GM19193 (cell line): ENCODE measurements around the gene ACOXL.

Experiments used
- POLR2A ChIP-seq: IDR thresholded peaks from 4 replicates; pipeline ENCODE4 v1.6.1; 2011; ENCODE audit not compliant: insufficient read depth, insufficient read length; ENCODE audit errors: extremely low read depth

ACOXL gene

DNA sequence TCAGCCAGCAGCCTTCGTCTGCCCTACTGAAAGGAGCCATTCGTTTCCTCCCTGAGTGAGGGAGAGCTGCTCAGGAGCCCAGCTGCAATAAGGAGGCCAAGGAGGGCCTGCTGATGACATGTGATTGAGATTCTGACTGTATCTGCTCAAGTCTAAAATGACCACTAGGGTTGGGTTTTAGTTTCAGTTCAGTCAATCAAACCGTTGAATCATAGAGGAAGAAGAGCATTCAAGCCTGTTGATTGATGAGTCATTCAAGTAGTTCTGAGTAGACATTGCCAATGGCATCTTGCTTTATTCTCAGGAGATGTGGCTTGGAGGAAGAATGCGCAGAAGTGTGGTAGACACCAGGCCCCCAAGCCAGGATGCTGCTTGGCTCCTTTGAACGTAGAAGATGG lies 368.4 kb downstream of the ACOXL start:
- no peak for TF ChIP-seq POLR2A

DNA sequence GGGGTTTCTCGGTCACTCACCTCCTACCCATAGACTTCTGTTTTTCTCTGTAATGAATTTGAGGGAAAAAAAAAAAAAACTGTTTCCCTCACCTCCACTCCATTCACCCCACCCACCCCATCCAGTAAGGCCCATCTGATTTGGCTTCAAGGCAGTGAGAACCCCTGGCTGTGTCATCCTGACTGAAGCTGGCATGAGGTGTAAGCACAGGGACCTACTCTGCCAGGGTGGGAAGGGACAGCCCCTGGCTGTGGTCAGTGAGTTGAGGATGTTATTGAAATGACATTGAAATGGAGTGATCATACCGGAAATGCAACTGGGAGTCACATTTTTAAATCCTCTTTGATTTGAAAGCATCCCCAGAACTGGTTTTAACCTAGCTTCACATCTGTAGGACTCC lies 369.2 kb downstream of the ACOXL start:
- TF ChIP-seq POLR2A: no peak

DNA sequence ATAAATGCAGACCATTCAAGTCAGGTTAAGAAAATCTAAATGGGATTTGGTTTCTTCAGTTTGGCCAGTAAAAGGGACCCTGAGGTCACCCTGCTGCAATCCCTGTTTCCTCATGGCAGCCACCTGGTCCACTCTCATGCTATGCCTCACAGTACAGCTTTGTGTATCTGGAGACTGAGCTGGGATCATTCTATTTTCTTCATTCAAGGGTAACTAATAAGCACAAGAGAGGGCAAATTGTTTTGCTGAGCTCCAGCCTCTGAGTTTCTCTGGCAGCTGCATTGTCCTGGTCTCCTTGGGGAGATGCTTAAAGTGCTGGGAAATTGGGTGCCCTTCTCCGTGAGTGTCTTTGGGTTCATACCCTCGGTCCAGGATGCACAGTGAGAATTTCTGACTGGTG lies 369.8 kb downstream of the ACOXL start:
- TF ChIP-seq POLR2A: no peak

DNA sequence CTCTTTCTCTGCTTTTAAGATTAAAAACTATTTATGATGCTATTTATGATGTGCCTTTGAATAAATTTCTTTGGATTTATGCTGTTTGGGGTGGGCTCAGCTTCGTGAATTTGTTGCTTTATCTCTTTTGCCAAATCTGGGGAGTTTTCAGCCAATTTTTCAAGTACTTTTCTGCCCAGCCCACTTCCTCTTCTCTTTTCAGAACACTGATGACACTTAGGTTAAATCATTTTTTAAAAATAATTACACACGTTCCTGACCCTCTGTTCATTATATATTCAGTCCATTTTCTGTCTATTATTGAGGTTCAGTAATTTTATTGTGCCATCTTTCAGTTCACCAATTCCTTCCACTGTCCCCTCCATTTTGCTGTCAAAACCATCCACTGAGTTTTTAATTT lies 373.6 kb downstream of the ACOXL start:
- no peak for TF ChIP-seq POLR2A

DNA sequence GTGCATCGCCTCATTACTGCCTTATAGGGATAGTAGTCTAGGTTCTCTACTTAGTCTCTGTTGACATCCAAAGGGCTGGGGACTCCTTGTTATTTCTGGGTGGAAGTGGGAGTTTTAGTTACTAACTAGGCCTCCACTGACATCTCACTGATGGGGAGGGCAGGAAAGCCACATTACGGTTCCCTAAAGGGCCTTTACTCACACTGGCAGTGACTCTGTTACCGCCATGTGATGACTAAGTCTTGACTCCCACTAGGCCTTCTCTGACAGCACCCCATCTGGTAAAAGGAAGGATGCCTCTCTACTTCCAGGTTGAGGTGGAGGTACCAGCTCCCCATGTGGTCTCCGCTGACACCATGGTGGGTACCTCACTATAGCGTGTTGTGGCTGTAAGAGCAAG lies 374.3 kb downstream of the ACOXL start:
- no peak for TF ChIP-seq POLR2A

DNA sequence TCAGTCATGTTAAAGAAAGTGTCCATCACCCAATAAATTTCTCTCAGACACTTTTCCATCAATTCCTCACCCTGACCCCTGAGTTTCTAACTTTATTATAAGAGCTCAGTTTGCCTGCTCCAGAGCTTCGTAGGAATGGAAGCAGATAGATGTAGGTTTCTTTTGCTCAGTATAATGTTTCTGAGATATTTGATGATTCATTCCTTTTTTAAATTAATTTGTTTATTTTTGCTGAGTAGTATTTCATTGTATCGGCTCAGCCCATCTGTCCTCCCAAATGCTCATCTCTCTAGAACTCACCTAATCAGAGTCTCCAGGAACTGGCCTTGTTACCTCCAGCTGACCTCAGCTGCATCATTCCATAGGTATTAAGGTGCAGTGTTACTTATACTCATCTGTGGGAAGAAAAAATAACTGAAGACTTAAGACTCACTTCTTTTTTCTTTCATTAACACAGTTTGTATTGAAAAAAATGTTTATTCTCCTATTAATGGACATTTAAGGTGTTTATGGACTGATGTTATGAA lies 376.4 kb downstream of the ACOXL start:
- TF ChIP-seq POLR2A: no peak

DNA sequence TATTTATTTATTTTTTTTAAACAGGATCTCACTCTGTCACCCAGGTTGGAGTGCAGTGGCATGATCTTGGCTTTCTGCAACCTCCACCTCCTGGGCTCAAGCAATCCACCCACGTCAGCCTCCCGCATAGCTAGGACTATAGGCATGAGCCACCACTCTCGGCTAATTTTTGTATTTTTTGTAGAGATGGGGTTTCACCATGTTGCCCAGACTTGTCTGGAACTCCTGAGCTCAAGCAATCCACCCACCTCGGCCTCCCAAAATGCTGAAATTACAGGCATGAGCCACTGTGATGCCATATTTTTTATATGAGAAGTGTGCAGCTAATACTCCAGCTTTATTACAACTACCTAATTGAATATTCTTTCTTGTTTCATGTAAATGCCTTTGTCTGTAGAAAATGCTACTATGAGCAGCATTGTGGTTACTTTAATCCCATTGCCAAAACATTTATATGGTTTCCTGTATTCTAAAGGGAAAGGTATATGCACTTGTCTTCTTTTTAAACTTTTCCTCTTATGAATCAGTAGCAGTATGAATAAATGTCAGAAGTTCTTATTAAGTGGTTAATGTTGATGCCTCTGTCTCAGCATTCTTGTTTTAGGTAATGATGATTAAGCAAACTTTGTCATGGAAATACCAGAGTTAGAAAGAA lies 378.9 kb downstream of the ACOXL start:
- TF ChIP-seq POLR2A: no peak

DNA sequence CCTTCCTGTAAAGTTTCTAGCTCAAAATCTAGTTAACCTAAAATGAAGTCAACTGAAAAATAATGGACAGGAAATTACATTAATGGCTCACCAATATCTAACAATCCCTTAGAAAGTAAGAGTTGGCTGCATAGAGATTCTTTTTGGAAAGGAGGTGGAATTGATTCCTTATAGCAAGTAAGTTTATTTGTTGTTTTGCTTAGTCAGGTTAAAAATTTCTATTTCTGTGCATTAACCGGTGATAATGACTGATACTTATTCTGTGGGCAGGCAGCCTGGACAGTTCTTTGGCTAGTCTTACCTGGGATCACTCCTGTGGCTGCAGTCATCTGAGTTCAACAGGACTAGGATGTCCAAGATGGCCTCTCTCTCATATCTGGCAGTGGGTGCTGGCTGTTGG lies 381.5 kb downstream of the ACOXL start:
- TF ChIP-seq POLR2A: no peak

DNA sequence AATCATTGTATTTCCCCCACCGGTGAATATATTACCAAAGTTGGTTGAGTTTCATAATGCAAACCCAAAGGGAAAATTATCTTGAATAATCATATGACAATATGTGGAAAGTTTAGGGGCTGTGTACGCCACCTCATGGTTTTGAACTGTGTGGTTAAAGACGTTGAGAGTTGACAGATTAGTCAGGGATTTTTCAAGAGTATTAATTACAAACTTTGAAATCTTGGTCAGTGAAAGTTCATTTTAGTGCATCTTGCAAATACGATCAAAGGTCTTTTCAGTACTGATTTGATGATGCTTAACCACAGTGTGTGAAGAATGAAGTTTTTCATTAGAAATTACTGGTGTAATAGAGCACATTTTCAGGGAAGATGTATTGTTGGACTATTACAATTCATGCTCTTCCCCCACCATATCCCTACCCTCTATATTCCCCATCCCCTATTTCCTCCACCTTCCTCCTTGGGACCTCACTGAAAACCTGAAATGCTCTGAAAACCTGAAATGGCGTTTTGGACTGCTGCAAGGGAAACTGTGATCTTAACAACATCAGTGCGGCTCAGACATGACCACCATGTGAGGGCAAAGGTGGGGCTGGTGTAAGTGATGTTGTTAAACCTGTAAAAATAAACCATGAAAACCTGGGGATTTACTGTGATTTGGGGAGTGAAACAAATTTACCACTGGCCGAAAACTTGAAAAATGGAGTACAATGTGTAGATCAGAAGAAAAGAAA lies 383.8 kb downstream of the ACOXL start:
- no peak for TF ChIP-seq POLR2A

DNA sequence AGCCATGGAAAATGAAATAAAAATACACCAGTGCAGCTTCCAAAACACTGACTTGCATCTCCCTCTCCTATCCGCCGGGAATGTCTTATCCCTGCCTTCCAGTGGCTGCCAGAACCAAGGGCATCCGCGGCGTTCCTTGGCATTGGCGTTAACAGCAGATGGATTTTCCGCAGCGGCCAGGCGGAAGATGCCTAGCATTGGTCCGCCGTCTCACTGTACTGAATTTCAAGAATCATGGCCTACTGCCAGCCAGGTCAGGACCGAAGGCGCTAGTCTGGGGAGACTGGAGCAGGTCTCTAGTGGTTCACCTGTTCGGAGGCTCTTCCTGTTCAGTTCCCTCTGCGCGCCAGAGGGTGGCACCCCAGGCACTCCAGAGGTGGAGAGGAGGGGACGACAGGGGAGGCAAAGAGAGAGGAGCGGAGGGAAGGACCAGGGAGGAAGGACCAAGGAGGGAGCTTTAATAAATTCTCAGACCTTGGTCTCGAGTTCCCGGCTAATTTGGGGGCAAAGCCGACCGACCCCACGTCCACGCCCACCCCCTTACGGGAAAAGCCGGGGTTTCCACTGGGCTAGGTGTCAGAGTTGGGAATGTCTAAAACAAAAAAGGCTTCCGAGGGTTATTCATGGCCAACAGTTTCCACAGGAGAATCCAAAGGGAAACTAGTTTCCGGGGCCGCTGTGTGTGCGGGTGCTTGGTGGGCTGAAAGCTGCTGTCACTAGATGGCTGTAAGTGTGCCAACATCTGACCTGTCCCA lies 384.6 kb downstream of the ACOXL start:
- no peak for TF ChIP-seq POLR2A

DNA sequence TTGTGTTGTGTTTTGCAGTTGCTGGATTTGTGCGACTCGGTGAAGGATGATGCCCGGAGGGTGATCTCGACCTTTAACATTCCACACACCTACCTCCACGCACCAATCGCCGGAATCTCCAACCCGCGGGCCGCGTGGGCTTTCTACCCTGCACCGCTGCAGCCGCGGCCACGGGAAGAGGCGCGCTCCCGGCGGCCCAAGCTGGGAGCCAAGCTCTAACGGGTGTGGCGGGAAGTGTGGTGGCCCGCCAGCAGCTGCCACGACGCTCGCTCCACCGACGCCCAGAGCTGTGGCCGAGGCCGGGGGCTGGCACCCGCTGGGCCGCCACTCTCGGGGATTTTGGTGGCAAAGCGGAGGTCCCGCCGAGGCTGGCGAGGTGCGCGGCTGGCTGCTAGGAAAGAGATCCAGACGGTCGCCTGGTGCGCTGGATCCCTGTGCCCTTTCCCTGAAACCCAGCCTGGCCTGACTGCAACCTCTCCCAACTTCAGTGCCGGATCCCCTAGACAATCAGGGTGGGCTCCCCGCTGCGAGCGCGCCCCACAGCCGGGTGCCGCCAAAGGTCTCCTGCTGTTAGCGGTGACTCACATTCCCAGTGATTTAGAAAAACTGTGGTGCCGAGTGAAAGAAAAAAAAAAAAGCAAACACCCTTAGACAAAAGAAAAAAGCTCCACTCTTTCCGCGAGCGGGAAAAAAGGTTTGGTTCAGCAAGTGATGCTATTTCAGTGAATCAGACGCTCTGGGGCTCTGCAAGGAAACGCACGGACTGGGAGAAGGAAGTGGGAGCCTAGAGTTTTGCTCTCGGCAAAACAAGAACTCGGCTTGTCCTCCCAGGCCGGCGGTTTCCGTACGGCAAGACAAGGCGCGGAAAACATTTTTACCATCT lies 385.5 kb downstream of the ACOXL start:
- no peak for TF ChIP-seq POLR2A

DNA sequence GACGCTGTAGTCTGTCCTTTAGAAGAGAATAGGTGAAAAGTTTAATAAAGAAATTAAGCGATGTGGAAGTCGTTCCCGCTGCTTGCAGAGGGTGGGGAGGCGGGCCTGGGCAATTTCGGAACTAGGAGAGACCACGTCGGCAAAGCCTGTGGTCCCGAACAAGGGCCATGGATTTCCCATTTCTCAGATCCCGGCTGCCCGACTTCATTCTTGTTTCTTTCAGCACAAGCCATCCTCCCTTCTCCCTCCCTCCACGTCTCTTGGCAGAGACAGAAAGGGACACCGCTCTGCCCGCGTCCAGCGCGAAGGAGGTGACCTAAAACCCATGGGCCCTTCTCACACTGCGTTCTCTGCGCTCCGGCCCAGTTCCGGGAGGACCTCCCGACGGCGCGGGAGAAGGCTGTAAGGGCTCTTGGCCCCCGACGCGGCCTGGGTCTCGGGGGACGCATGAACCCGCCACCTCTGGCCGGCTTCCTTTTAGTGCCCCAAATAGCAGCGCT lies 386.2 kb downstream of the ACOXL start:
- no peak for TF ChIP-seq POLR2A

DNA sequence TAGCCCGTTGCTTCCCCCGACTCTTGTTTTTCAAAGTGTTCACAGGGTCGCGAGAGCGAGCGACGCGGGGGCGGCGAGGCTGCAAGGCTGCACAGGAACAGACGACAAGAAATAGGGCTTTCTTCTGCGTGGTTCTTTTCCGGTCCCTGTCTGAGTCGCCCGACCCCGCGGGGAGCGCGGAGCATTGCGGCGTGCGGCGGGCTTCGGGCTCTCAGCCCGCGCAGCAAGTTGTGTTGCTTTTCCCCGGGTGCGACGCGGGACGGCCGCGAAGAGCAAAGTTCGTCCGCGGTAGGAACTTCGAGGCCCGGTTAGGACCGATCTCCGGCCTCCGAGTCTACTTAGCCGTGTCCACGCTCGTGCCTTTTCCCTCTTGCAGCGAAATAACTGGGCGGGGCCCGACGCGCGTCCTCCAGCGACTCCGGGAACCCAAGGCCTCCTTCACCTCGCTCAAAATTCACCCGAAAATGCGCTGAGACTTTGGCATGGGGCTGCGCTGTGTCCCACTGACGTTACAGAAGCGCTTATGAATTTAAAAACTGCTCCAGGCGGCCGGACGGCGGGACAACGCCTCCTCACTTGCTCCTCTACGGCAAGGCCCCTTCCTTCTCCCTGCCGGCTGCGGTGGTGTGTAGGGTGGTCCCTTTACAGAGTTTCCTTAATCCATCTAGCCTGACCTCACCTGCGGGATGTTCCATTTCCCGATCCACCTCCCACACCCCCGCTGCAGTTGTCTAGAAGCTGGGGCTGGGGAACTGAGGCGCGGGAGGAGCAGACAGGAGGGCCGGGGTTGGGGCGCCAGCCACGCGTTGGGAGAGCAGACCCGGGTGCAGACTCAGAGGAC lies 386.8 kb downstream of the ACOXL start:
- no peak for TF ChIP-seq POLR2A
